ENCODE data around the gene NAV2.

DNA sequence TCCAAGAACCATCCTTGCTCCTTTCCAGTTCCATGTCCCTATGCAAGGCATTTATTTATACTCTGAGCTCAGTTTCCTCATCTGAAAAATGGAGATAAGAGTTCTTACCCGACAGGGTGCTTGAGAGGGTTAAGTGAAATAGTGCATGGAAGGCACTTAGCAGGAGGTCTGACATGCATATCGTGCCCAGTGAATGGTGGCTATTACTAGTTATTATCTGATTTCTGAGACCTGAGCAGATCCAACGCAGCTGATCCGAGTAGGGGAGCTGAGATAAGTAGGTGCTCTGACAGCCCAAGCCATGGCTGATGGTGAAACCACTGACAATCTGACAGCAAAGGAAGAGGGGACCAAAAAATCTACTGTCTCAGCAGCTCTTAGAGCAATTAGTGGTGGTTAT lies 24.9 kb downstream of the NAV2 start:
- TF ChIP-seq POLR2A (IDR thresholded peaks at IDR 0.05) (no peak), EP300 (IDR thresholded peaks at IDR 0.05) (no peak), POLR2AphosphoS5 (IDR thresholded peaks at IDR 0.05) (no peak)
- TF ChIP-seq, protein P1, sequence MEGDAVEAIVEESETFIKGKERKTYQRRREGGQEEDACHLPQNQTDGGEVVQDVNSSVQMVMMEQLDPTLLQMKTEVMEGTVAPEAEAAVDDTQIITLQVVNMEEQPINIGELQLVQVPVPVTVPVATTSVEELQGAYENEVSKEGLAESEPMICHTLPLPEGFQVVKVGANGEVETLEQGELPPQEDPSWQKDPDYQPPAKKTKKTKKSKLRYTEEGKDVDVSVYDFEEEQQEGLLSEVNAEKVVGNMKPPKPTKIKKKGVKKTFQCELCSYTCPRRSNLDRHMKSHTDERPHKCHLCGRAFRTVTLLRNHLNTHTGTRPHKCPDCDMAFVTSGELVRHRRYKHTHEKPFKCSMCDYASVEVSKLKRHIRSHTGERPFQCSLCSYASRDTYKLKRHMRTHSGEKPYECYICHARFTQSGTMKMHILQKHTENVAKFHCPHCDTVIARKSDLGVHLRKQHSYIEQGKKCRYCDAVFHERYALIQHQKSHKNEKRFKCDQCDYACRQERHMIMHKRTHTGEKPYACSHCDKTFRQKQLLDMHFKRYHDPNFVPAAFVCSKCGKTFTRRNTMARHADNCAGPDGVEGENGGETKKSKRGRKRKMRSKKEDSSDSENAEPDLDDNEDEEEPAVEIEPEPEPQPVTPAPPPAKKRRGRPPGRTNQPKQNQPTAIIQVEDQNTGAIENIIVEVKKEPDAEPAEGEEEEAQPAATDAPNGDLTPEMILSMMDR (IDR thresholded peaks at IDR 0.05), result no peak
